GM18505 (cell line): ENCODE results near the gene PYGL.

Experiments used
- ATAC-seq: cut with Tn5 transposase; IDR thresholded peaks from one replicate; pipeline ENCODE4 v1.9.1; 2021; ENCODE audit not compliant: unreplicated experiment
- POLR2A ChIP-seq: IDR thresholded peaks from 4 replicates; pipeline ENCODE4 v1.6.1; 2011; ENCODE audit warnings: borderline replicate concordance; ENCODE audit not compliant: insufficient read depth, insufficient read length; ENCODE audit errors: extremely low read depth

PYGL gene

GRCh38 chr14:50943943-50944646 is at the start of gene PYGL:
Gene PYGL, minus strand, starts transcription at chr14:50944483. Its CDS starts 80 bp downstream, at chr14:50944403.
- no peak for TF ChIP-seq POLR2A
- no peak for ATAC-seq

GRCh38 chr14:50985859-50986331 is 41.6 kb upstream of the PYGL start:
- no peak for TF ChIP-seq POLR2A
- ATAC-seq: no peak

GRCh38 chr14:50985124-50985858 is 41.0 kb upstream of the PYGL start:
- no peak for ATAC-seq
- no peak for TF ChIP-seq POLR2A

- no peak for TF ChIP-seq POLR2A
- no peak for ATAC-seq
Observed at GRCh38 chr14:50984036-50984710, 39.9 kb upstream of the PYGL start.

GRCh38 chr14:50979941-50980850 is 35.9 kb upstream of the PYGL start:
- no peak for TF ChIP-seq POLR2A
- ATAC-seq: no peak

GRCh38 chr14:50978888-50979287 is 34.6 kb upstream of the PYGL start:
- TF ChIP-seq POLR2A: no peak
- ATAC-seq: peak; percentile 83

- peak; percentile 11 for ATAC-seq
- TF ChIP-seq POLR2A: no peak
Observed at GRCh38 chr14:50978529-50978871, 34.2 kb upstream of the PYGL start.

GRCh38 chr14:50977863-50978528 is 33.7 kb upstream of the PYGL start:
- no peak for TF ChIP-seq POLR2A
- peak; percentile 54 for ATAC-seq

- ATAC-seq: no peak
- no peak for TF ChIP-seq POLR2A
Observed at GRCh38 chr14:50974118-50974517, 29.8 kb upstream of the PYGL start.

- ATAC-seq: no peak
- no peak for TF ChIP-seq POLR2A
Observed at GRCh38 chr14:50972734-50973133, 28.5 kb upstream of the PYGL start.

GRCh38 chr14:50970886-50971781 is 26.9 kb upstream of the PYGL start:
- no peak for TF ChIP-seq POLR2A
- ATAC-seq: no peak
